ENCODE measurements around the gene DYNC1I2.

DNA sequence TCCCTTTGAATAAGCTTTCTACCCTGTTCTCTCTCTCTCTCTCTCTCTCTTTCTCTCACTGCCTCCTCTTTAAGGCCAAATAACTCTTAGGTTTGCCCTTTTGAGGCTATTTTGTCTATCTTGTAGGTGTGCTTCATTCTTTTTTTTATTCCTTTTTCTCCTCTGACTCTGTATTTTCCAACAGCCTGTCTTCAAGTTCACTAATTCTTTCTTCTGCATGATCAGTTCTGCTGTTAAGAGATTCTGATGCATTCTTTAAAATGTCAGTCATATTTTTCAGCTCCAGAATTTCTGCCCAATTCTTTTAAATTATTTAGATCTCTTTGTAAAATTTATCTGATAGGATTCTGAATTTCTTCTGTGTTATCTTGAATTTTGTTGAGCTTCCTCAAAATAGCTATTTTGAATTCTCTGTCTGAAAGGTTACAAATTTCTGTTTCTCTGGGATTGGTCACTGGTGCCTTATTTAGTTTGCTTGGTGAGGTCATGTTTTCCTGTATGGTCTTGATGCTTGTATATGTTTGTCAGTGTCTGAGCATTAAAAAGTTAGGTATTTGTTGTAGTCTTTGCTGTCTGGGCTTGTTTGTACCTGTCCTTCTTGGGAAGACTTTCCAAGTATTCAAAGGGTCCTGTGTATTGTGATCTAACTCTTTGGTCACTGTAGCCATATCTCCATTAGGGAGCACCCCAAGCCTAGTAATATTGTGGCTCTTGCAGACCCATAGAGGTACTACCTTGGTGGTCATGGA, 35.4 kb upstream of the DYNC1I2 start:
- TF ChIP-seq EZH2 (IDR thresholded peaks at IDR 0.05; ENCODE audit: insufficient read depth, poor library complexity, severe bottlenecking), result no peak
- no peak for TF ChIP-seq EZH2phosphoT487 (IDR thresholded peaks at IDR 0.05; ENCODE audit: insufficient read depth, low read depth)

Data from GM23248 (cell line).